HL-60 (cell line): ENCODE measurements around the gene KDM5B.

ENCODE experiments used
- CTCF ChIP-seq: IDR thresholded peaks from one replicate; pipeline ENCODE4 v1.5.1; 2011; ENCODE audit warnings: low read length, control low read depth, inconsistent platforms; ENCODE audit not compliant: insufficient read depth
- GABPA ChIP-seq: IDR thresholded peaks from 2 replicates; pipeline ENCODE4 v1.6.1; 2012; ENCODE audit warnings: low read depth
- TF ChIP-seq, protein P1 (sequence below): IDR thresholded peaks from 2 replicates; pipeline ENCODE4 v1.6.1; 2012; ENCODE audit warnings: low read depth; ENCODE audit not compliant: insufficient replicate concordance

GRCh38 chr1:202770135-202770534, 38.1 kb downstream of the KDM5B start:
- TF ChIP-seq CTCF (no peak), GABPA (no peak)
- TF ChIP-seq, protein P1, sequence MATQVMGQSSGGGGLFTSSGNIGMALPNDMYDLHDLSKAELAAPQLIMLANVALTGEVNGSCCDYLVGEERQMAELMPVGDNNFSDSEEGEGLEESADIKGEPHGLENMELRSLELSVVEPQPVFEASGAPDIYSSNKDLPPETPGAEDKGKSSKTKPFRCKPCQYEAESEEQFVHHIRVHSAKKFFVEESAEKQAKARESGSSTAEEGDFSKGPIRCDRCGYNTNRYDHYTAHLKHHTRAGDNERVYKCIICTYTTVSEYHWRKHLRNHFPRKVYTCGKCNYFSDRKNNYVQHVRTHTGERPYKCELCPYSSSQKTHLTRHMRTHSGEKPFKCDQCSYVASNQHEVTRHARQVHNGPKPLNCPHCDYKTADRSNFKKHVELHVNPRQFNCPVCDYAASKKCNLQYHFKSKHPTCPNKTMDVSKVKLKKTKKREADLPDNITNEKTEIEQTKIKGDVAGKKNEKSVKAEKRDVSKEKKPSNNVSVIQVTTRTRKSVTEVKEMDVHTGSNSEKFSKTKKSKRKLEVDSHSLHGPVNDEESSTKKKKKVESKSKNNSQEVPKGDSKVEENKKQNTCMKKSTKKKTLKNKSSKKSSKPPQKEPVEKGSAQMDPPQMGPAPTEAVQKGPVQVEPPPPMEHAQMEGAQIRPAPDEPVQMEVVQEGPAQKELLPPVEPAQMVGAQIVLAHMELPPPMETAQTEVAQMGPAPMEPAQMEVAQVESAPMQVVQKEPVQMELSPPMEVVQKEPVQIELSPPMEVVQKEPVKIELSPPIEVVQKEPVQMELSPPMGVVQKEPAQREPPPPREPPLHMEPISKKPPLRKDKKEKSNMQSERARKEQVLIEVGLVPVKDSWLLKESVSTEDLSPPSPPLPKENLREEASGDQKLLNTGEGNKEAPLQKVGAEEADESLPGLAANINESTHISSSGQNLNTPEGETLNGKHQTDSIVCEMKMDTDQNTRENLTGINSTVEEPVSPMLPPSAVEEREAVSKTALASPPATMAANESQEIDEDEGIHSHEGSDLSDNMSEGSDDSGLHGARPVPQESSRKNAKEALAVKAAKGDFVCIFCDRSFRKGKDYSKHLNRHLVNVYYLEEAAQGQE: no peak
